Right hindlimb (tissue), 1 donor: ENCODE results near the gene KRTAP19-3.
"Not testable (repeated sequence)": the region's sequence is repeated elsewhere in the genome, so short reads cannot be mapped to it uniquely, and the experiment has no call there.

Source experiments
- DNase-seq: peaks from one replicate; pipeline ENCODE4 v3.0.0-alpha.2; 2018

KRTAP19-3 gene

DNA sequence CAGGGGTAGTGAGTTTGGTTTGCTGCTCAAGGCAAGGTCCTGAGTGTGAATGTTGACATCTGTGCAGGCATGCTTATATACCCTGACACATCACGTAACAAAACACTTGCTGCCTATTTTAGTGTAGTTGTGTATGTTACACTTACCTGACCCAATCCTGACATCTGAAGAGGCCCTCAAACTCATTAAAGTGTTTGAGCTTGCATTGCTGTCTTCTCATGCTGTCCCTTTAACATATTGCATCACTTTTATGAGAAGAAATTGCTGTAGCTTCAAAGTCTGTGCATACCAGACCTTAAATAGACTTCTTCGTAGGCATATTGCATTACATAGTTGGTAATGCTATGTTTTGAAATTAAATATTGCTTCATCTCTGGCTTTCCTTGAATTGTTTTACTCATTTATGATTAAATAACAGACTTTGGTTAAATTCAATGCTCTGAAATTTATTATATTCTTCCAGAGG, at the start of gene KRTAP19-3:
TSS of gene KRTAP19-3 (minus strand) at position 51 of the 466 bp plus-strand sequence. CDS start 56 bp downstream, outside the sequence.
- DNase-seq, result no peak

DNA sequence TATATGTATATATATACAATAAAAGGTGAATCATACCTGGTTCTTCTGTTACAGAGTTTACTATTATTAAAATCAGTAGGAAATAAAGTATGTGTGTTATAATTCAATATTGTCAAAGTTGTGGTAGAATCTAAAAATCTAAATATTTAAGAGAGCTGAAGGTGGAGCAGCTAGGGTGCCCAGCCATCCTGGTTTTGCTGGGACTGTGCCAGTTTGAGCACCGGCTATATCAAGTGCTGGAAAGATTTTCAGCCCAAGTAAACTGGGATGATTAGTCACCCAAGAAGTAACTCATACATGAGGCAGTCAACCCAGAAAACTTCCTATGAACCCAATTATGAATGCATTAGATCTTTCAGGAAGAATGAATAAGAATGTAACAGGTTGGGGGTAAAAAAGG, 27.1 kb upstream of the KRTAP19-3 start:
- DNase-seq, result no peak

DNA sequence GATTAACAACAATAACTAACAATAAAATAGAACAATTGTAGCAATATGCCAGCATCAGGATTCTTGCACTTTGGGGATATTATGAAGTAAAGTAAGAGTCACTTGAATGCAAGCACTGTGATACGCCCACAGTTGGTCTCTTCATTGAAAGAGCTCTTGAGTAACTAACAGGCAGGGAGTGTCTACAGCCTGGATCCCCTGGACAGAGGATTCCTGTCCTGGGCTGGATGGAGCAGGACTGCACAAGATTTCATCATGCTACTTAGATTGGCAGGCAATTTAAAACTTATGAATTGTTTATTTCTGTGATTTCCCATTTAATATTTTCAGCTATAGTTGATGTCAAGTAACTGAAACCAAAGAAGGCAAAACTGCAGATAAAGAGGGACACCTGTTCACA, 23.9 kb upstream of the KRTAP19-3 start:
- no peak for DNase-seq

DNA sequence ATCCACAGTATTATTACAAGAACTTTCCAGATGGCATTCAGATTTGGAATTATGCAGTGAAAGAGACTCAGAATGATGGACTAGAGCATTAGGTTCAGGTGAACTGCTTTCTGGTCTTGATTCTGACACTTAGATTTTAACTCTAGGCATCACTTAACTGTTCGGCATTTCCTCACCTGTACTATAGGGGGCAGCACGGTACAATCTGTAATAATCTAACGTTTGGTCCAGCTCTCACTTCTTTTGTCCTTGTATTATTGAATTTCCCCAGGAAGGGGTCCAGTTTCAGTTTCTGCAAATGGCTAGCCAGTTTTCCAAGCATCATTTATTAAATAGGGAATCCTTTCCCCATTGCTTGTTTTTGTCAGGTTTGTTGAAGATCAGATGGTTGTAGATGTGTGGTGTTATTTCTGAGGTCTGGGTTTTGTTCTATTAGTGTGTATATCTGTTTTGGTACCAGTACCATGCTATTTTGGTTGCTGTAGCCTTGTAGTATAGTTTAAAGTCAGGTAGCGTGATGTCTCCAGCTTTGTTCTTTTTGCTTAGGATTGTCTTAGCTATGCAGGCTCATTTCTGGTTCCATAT, 13.9 kb upstream of the KRTAP19-3 start:
- DNase-seq, result not testable (repeated sequence)

GRCh38 chr21:30502041-30502440, 10.2 kb upstream of the KRTAP19-3 start, which contains the start of gene KRTAP19-5:
Gene KRTAP19-5, minus strand, starts transcription at chr21:30502141. Its CDS starts 51 bp downstream, at chr21:30502090.
- DNase-seq, result no peak

GRCh38 chr21:30497065-30497464, 5.3 kb upstream of the KRTAP19-3 start, which contains the start of gene KRTAP19-4:
Gene KRTAP19-4, minus strand, starts transcription at chr21:30497165. Its CDS starts 55 bp downstream, at chr21:30497110.
- no peak for DNase-seq

DNA sequence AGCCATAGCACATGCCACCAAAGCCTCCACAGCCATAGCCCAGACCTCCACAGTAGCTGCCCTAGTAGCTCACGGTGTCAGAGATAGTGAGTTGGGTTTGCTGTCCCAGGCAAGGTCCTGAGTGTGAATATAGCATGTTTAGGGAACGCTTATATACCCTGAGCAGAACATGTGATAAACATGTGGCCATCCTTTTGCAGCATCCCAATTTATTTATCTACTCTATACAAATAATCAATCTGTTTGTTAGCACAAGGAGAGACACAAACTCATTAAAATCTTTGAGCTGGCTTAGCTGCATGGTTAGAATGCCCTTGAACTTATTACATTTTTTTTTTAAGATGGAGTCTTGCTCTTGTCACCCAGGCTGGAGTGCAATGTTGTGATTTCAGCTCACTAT, 4.5 kb downstream of the KRTAP19-3 start, which contains the start of gene KRTAP19-2:
TSS of gene KRTAP19-2 (minus strand) at position 101 of the 400 bp plus-strand sequence. CDS start at position 13, 88 bp downstream.
- no peak for DNase-seq

GRCh38 chr21:30486180-30486579, 5.6 kb downstream of the KRTAP19-3 start:
- no peak for DNase-seq

DNA sequence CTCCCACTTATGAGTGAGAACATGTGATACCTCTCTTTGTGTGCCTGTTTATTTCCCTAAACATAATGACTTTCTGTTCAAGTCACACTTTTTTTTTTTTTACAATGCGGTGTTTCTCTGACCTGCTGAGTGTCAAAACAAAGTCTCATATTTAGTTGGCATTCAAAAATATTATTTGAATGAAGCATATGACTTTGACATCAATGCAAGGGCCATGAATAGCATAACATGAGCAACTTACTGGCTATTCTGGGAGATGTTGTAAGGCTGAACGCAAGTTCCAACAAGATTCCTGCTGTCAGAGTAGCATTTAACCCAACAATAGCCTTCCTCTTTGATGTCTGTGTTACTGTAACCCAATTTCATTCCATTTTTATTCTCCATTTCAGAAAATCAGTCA, 9.7 kb downstream of the KRTAP19-3 start:
- no peak for DNase-seq

DNA sequence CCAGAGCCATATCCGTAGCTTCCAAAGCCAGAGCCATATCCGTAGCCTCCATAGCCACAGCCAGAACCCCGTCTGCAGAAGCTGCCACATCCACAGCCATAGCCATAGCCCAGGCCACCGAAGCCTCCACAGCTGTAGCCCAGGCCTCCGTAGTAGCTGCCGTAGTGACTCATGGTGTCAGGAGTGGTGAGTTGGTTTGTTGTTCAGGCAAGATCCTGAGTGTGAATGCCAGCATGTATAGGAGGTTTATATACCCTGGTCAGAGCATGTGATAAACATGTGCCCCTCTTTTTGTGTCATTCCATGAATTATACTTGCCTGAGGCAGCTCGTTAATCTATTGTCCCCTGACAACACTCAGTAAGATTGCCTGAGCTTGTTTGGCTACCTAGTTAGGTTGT, 11.7 kb downstream of the KRTAP19-3 start, which contains the start of gene KRTAP19-1:
TSS of gene KRTAP19-1 (minus strand) at position 223 of the 400 bp plus-strand sequence. CDS start at position 173, 50 bp downstream.
- DNase-seq, result no peak

DNA sequence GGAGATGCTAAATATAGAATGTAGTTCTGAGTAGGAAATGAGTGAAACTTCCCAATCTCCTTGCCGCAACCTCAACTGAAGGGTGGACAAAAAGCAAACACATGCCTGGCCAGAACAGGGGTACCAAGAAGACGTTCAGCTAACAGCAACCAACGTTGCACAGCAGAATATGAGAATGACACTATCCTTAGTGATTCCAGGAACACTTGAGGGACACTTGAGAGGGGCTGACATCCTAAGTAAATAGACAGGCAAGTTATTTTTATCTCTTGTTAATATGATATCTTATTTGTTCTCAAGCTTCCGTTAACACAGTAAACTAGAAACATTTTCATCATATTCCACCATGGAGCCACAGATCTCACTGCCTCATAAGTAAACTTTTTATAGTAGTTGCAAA, 12.6 kb downstream of the KRTAP19-3 start:
- DNase-seq, result no peak

DNA sequence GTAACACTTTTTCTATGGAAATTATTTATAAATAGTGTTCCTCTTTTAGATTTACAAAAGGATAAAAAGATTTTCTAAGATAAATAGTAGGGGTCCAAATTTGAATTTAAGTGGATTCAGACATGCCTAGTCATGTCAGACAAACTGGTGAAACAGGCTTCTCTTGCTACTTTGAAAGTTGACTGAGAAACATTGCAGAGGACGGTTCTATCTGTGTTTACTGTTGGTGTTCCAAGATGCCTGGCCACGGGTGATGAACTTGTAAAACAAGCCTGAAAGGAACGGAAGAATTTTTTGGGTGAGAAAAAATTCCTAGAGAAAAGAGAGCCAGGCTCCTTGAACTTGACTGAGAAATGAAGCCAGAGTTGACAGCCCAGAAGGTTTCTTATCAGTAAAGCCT, 13.8 kb downstream of the KRTAP19-3 start:
- DNase-seq, result no peak

DNA sequence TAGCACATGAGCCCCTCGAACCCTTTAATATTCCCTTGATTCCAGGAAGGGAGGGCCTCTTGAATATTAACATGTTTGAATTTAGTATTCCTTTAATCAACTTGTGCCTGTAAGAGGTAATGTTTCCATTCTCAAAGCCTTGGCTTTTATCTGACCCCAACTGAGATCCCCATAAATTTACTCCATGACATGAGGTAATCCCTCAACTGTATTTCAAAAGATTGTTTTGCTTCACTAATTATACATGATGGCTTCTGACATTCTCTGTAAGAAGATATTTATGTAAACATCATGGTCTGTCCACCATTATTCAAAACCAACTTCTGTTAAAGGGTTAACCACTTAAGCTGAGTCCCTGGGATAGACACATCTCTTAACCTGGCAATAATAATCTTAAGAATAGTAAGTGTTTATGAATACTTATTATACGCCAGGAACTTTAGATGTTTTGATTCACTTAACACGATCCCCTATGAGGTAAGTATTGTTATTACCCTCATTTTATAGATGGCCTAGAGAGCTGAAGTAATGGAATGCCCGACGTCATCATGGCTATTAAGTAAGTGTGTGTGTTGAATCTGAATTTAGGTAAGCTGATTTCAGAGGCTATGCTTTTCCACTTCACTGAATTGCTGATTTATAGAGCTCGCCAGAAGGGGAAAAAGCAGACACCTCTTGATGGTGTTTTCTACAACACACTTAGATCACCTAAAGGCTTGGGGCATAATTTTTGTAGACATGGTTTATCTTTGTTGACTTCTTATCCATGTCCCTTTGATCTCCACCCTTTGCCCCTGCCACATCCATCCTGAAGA, 22.7 kb downstream of the KRTAP19-3 start:
- DNase-seq, result no peak

GRCh38 chr21:30463713-30464112, 28.1 kb downstream of the KRTAP19-3 start:
- no peak for DNase-seq

DNA sequence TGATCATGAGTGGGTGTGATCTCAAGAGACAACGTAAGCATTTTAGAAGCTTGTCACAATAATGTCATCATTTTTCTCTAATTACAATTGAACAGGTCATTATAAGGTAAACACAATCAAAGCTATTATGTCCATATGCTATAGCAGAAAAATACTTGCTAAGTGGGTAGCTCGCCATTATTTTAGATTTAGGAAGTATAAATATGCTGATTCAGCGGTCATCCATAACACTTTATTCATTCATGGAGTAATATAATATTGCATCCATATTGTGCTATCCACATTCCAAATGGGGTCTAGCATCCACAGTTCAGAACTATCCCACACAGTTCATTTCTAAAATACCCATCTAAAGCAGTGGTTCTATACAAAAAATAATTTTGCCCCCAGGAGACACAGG, 43.3 kb downstream of the KRTAP19-3 start:
- DNase-seq, result no peak

DNA sequence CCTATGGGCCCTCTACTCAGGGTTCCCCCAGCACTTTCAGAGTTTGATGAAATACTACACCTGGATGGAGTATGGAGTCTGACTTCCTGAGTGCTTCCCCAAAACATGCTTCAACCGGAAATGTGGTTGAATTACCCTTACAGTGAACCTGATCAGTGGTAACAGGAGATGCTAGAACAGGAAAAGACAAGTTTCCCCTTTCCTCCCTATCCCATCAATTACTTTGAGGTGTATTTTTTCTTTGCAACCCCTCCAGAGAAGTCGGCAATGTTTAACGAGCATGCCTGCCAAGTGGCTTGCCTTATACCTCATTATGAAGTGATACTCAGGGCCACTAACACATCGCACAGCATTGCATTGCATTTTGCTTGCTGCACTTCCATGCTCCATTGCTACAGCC, 44.8 kb downstream of the KRTAP19-3 start:
- DNase-seq, result no peak

- DNase-seq, result no peak
Observed at GRCh38 chr21:30444204-30444603, 47.6 kb downstream of the KRTAP19-3 start.

- no peak for DNase-seq
Observed at GRCh38 chr21:30443226-30443625, 48.6 kb downstream of the KRTAP19-3 start.
